ENCODE results near the gene SLC16A9.

SLC16A9 gene

DNA sequence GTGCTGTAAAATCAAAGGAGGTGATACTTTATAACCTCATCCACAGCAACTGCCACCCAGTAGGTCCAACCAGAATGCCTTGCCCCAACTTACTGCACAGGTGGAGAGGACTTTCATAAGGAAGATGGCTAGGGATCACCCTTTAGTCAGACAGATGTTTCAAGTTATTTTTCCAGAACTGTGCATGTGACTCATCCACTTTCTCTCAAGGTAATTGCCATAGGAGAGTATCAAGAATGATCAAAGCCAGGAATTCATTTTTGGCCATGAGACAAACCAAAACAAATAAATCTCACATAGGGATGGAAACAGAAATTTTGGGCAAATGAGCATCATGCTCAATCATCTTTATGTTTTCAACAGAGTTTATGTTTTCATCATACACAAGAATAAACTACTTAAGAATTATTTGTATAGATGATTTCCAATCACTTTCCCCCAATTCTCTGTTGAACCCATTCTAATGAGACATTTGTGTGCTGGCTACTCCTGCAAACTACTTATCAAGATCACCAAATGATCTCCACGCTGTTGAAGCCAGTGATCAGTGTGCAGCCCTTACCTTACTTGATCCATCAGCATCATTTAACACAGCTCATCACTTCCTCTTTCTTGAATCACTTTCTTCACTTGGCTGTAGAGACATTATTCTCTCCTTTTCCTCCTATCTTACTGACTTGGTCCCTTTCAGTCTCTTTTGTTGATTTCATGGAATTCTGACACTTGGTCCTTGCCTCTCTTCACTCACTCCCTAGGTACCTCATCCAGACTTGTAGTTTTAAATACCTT, 74.0 kb downstream of the SLC16A9 start:
- no peak for DNase-seq (ENCODE audit: low read depth)
- H3K4me3 ChIP-seq (ENCODE audit: low read length), result no peak overlapping the region
- TF ChIP-seq CTCF (conservative IDR thresholded peaks at IDR 0.05; ENCODE audit: low read length), result no peak

- no peak for TF ChIP-seq CTCF (conservative IDR thresholded peaks at IDR 0.05; ENCODE audit: low read length)
- H3K4me3 ChIP-seq (ENCODE audit: low read length), result no peak overlapping the region
- no peak for DNase-seq (ENCODE audit: low read depth)
Measured at GRCh38 chr10:59634102-59634501, 75.5 kb downstream of the SLC16A9 start.

DNA sequence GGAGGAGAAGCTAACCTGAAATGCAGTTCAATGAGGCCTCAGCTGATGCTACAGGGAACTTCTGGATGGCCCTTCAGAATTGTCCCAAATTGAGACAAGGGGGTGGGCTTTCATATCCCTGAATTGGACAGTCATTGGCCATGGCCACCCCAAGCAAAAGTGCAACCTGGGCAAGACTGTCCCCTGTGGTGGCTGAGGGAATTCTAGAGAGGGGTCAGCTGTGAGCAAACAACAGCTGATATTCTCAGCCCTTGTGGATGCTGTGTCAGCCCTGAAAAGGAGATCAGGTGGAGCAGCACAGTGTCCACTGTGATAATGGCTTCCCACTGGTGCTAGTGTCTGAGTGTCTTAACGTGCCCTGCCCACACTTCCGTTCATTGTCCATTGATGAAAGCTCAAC, 76.6 kb downstream of the SLC16A9 start:
- no peak for DNase-seq (ENCODE audit: low read depth)
- no peak overlapping the region for H3K4me3 ChIP-seq (ENCODE audit: low read length)
- TF ChIP-seq CTCF (conservative IDR thresholded peaks at IDR 0.05; ENCODE audit: low read length), result no peak

DNA sequence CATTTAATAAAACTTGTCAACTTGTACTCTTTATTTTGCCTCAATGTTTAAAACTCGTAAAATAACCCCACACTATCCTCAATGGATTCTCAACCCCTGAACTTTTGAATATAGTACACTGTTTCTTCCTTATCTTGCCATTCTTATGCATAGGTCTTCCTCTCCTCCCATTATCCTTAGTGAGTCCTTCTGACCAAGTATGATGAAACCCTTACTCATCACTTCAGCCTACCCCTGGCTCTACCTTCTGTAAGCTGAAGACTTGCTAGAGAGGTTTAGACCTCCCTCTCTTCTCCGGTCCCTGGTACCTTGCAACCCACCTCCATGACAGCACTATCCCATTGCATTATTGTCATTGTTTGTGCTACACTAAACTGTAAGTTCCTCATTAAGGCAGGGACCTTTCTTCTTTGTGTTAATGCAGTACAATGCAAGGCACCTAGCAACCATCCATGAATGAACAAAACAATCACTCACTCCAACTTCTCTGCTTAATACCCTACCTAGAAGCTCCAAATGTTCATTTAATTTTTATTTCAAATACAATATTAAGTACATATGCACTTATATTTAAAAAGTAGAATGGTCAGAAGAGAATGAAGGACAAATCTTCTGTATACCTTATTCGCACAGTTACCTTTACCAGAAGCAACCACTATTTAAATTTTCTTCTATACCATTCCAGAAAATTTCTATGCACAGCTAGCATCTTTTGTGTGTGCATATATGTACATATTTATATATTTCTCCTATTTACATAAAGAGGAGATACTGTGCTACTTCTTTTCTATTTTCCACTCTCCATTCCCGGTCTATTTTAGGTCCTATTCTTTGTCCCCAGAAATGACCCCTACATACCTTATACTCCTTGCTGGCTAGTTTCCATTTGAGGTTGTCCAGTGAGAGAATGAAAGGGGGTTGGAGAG, 77.5 kb downstream of the SLC16A9 start:
- TF ChIP-seq CTCF (conservative IDR thresholded peaks at IDR 0.05; ENCODE audit: low read length), result no peak
- no peak overlapping the region for H3K4me3 ChIP-seq (ENCODE audit: low read length)
- DNase-seq (ENCODE audit: low read depth), result no peak

GRCh38 chr10:59631237-59631636, 78.4 kb downstream of the SLC16A9 start:
- TF ChIP-seq CTCF (conservative IDR thresholded peaks at IDR 0.05; ENCODE audit: low read length), result no peak
- no peak for DNase-seq (ENCODE audit: low read depth)

GRCh38 chr10:59628965-59629364, 80.7 kb downstream of the SLC16A9 start:
- DNase-seq (ENCODE audit: low read depth), result no peak

More at GRCh38 chr10:59631237-59631636, 78.4 kb downstream of the SLC16A9 start:
- H3K4me3 ChIP-seq (ENCODE audit: low read length), result no peak overlapping the region

More at GRCh38 chr10:59628965-59629364, 80.7 kb downstream of the SLC16A9 start:
- TF ChIP-seq CTCF (conservative IDR thresholded peaks at IDR 0.05; ENCODE audit: low read length), result no peak
- no peak overlapping the region for H3K4me3 ChIP-seq (ENCODE audit: low read length)

Measured in AG10803 (cell line).